GM19043 (cell line): ENCODE measurements around the gene PRKCB.
"Not testable (repeated sequence)": the region's sequence is repeated elsewhere in the genome, so short reads cannot be mapped to it uniquely, and the experiment has no call there.

Experiments used
- ATAC-seq: cut with Tn5 transposase; IDR thresholded peaks from one replicate; pipeline ENCODE4 v1.9.1; 2021; ENCODE audit warnings: low read depth; ENCODE audit not compliant: unreplicated experiment

PRKCB gene

DNA sequence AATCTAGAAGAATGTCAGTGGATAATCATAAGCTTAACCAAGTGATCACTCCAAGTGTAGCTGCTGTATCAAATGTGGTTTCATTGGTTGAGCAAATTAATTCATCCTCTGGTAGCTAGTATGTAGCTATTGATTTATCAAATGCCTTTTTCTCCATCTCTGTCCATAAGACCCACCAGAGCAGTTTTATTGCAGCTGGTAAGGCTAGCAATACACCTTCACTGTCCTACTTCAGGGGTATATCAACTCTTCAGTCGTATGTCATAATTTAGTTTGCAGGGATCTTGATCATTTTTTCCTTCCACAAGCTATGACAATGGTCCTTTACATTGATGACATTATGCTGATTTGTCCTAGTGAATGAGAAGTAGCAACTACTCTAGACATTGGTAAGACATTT lies 158.8 kb downstream of the PRKCB start:
- ATAC-seq: no peak

DNA sequence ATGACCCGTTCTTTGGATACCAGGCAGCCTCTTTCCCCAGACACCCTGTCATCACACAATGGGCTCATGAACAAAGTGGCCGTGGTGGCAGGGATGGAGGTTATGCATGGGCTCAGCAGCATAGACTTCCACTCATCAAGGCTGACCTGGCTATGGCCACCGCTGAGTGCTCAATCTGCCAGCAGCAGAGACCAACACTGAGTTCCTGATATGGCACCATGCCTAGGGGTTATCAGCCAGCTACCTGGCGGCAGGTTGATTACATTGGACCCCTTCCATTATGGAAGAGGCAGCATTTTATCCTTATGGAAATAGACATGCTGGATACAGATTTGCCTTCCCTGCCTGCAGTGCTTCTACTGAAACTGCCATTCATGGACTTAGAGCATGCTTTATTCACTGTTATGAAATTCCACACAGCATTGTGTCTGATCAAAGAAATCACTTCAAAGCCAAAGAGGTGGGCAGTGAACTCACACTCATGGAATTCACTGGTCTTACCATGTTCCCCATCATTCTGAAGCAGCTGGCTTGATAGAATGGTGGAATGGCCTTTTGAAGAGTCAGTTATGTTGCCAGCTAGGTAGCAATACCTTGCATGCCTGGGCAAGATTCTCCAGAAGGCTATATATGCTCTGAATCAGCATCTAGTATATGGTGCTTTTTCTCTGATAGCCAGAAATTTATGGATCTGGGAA lies 160.6 kb downstream of the PRKCB start:
- no peak for ATAC-seq

DNA sequence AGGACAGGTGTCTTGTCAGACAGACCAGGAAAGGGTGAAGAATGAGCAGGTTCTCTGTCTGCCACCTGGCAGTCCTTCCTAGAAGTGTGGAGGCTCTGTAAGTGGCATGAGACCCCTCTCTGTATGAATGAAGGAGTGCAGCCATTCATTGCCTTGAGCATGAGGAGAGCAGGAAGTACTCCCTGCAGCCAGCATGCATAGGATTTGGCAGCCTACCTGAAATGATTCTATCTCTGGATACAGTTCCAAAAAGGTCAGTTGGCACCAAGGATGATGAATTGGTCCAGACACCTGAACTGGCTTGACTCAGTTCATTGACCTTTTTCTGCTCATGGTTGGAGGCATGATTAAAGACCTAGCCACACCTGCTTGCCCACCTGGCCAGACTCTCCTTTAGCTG lies 163.0 kb downstream of the PRKCB start:
- no peak for ATAC-seq

DNA sequence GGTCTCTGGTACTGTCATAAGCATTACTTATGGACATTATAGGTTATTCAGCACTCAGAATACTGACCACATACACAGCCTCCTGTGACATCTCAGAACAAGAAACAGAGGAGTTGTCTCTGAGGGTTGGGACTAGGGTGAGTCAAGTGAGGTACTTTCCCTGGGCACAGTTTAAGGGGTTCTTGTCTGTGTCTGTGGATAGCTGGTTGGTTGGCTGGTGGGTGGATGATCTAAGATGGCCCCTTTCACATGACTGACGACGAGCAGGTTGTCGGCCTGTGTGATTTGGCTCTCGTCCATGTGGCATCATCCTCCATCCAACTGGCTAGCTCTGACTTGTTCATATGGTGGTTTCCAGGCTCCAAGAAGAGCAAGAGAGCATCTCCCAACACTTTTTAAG lies 163.9 kb downstream of the PRKCB start:
- ATAC-seq: no peak

DNA sequence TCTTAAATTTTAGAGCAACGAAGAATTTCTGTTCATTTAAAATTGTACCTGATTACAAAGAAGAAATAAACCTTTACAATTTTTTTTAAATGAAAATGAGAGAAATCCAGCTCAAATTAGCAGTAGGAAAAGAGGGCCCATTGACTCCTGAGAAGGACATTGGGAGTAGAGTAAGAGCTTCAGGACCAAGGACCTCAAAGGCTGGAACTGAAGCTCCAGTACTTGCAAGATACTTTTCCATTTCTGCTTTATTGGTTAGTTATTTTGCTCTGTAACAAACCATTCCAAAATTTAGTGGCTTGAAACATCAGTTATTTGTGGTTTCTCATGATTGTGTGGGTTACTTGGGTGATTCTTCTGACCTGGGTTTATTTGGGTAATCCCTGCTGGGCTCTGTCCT lies 165.9 kb downstream of the PRKCB start:
- ATAC-seq: no peak

DNA sequence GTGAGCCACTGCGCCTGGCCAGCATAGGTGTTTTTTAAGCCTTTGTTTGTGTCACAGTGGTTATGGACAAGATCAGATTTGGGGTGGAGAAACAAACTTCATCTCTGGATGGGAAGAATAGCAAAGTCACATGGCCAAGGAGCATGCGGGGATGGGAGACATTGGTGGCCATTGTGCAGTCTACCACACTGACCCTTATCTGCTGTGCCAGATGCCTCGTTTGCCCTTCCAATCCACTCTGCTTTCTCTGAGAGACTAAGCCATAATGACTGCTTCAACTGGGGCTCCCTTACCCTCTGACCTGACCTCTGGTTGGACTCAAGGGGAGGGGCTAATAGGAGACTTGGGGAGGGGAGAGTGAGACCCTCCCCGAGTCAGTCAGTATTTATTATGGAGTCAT lies 166.8 kb downstream of the PRKCB start:
- no peak for ATAC-seq

DNA sequence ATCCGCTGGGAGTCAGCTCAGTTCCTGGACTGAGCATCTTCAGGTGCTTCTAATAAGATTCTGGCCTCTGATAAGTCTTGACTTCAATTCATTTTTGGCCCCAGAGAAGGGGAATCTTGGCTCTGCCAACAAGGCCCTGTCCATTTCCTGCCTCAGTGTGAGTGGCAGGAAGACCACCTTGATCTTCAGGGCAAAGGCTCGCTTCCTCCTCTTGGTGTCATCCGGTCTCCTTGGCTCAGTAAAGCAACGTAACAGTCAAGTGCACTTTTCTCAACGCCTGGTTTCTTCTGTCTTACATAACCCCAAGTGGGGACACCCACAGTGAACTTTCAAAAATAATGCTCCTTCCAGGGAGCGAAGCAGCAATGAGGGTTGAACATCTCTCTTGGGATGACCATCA lies 169.8 kb downstream of the PRKCB start:
- no peak for ATAC-seq

DNA sequence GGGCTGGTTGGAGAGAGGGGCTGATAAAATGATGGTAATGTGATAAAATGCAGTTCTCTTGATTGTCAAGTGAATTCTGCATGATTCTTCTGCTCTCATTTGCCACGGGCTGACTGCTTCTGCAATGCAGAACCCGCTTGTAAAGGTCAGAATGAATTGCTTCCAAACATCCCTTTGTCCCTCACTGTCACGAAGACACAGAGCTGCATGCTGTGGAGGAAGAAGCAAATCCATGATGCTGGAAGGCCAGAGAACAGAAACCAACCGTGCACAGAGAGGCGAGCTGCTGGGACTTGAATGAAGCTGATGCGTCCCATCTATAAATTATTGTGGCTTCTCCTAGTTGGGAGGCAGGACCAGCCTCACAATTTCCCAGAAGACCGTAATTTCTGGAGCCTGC lies 171.6 kb downstream of the PRKCB start:
- no peak for ATAC-seq

DNA sequence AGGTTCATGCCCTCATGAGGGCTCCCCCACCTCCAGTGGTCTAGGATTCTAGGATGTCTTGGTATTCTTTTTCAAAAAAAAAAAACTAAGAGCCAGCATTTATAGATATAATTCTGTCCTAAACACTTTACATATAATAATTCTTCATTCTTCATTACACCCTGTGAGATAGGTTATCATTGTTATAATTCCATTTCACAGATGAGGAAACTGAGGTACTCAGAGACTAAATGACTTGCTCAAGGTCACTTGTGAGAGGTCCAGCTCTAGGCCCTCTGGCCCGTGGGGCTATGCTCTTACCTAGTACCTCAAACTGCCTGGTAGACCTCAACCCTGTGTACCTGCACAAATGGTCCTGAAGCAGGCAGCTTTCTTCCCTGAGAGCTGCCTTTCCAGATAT lies 172.2 kb downstream of the PRKCB start:
- no peak for ATAC-seq

DNA sequence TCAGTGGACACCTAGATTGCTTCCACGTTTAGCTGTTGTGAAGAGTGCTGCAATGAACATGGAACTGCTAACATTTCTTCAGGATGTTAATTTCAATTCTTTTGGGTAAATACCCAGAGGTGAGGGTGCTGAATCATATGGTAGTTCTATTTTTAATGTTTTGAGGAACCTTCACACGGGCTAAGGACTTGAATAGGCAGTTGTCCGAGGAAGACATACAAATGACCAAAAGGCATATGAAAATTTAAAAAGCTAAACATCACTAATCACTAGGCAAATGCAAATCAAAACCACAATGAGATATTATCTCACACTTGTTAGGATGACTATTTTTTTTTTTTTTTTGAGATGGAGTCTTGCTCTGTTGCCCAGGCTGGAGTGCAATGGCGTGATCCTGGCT lies 173.3 kb downstream of the PRKCB start:
- ATAC-seq: no peak

DNA sequence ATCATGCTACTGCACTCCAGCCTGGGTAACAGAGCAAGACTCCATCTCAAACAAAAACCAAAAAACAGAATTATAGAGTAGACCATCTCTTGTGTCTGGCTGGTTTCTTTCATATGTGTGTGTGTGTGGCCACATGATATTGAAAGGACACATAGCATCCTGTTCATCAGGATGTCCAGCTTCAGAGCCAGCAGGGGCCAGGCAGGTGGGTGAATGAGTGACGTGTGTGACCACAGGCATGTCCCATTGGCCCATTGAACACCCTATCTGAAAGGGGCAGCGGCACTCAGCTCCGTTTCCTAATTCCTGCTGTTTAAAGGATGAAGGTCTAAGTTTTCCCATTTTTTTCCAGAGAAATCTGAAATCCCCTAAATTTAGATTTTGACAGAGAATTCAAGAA lies 174.2 kb downstream of the PRKCB start:
- no peak for ATAC-seq

DNA sequence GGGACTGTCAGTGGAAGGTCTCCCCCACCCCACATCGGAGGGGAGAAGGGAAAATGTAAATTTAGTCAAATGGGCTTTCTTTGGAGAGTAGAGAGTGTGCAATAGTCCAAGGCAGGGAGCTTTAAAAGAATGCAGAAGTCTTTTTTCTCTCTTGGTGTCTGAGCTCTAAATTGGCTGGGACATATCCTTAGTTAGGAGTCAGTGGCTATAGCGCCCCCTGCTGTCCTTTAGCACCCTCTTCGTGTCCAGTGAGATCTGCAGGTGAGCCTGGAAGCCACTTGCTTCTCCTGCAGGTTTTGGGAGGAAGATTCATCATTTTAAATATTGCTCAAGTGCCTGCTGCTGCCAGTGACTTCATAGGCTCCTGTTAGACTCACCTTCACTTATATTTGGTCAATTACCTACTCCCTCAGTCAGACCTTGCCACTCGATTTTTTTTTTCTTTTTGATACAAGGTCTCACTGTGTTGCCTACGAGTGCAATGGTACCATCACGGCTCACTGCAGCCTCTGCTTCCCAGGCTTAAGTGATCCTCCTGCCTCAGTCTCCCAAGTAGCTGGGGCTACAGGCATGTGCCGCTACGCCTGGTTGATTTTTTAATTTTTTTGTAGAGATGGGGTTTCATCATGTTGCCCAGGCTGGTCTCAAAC lies 174.8 kb downstream of the PRKCB start:
- ATAC-seq: no peak

DNA sequence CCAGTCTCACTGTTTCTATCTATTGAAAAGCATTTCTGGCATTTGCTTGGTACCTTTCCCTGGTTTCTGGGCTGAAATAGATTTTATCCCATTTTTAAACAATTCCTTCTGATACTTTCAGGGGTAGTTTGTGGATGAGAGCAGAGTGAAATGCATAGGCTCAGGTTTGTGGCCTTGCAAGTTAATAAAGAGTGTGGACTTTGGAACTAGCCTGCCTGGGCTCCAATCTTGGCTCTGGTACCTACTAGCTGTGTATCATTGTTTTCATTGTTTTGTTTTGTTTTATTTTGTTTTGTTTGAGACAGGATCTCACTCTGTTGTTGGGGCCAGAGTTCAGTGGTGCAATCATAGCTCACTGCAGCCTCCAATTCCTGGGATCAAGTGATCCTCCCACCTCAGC lies 175.5 kb downstream of the PRKCB start:
- no peak for ATAC-seq

DNA sequence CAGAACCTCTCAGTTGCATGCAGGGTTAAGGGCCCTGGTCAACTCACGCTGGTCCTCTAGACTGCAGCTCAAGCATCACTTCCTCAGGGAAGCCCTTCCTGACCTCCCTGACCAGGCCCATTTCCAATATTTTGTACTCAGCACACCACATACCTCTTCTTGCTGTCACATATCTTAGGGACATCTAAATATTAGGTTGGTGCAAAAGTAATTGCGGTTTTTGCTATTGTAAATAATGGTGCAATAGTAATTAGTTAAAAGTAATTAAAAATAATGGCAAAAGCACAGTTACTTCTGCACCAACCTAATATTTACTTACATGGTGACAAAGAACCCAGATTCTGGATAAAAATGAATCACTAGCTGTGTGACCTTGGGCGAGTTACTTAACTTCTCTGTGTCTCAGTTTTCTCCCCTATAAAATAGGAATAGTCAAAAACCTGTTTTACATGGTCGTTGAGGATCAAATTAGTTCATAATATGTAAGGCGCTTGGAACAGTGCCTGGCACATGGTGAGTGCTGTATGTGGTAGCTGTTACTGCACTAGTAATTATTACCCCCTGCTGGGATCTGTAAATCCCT lies 177.4 kb downstream of the PRKCB start:
- ATAC-seq: no peak

DNA sequence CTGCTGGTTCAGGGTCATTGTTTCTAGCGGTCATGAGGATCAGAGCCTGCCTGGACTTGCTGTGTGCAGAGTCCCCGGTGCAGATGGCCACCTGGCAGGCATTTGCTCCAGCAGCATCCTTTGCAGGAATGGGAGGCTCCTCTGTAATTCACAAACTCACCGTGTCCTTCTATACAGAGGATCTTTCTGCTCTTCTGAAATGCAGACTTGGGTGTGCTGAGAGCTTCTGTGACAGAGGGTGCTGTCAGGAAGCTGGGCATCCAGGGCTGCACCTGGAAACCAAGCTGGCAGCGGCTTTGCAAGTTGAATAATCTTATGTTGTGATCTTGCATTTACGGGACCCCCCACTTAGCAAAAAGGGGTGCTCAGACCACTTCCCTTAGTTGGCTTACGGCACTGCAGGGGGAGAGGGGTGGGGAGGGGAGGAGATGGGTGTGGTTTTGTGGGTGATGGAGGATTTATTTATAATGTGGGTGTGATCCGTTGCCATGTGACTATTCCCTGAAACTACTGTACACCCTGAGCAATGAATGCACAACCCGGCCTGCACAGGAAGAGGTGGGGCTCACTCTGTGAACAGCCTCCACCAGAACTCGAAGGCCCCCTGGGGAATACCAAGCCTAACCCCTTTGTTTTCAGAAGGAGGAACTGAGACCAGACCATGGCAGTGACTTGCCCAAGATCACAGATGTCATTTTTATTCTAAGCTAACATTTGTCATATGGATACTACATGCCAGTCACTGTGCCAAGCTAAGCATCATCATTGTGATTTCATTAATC lies 178.3 kb downstream of the PRKCB start:
- ATAC-seq: peak; percentile 87

DNA sequence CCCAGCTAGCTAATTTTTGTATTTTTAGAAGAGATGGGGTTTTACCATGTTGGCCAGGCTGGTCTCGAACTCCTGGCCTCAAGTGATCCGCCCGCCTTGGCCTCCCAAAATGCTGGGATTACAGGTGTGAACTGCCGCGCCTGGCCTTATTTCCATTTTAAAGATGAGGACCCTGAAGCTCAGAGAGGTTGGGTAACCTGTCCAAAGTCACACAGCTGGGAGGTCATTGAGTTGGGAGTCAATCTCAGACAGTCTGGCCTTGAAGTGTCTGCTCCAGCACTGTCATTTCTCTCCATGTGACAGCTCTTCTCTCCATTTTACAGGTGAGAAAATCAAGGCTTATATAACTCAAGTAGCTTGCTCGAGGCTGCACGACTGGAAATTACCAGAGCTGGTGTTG lies 179.2 kb downstream of the PRKCB start:
- not testable (repeated sequence) for ATAC-seq

DNA sequence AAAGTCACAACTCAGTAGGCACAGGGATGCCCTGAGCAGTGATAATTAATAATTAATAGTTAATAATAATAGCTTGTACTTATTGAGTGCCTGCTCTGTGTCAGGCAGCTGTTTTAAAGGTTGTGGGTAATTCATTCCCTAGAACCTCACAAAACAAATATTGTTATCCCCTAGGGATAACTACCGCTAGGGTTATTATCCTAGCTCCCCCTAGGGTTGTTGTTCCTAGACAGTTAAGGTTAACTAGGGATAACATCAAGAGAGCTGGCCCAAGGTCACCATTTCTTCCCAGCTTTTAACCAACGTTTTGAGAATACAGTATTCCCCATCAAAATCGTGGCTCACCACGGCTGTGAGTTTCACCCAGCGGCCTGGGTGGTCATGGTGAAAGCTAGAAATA lies 180.1 kb downstream of the PRKCB start:
- ATAC-seq: no peak

DNA sequence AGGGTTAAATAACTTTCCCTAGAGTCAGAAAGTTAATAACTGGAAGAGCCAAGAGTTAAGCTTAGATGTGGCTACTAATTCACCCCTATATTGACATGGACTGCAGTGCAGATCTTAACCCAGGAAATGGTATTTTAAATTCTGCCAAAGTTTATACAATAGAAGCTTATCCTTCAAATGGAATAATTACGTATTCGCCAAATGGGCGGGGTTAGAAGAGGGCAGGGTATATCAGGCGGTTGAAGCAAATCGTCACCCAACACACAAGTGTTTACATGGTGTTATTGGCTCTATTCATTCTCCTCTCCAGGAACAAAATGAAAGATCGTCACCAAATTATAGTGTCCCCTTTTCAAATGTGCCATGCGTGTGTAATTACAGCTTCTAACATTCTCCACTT lies 182.7 kb downstream of the PRKCB start:
- no peak for ATAC-seq

DNA sequence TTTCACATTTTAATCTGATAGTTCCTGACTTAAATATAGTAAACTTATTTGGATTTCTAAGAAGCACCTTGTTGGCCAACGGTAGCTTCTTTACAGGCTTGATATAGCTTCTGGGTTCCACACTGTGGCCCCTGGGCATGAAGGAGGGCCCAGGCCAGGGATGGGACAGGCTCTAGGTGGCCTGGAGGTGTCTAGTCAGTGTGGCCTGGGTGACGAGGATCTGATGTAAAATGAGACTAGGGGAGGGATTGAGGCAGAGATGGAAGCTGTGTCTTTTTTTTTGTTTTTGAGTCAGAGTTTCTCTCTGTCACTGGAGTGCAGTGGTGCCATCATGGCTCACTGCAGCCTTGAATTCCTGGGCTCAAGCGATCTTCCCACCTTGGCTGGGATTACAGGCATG lies 187.0 kb downstream of the PRKCB start:
- ATAC-seq: no peak

DNA sequence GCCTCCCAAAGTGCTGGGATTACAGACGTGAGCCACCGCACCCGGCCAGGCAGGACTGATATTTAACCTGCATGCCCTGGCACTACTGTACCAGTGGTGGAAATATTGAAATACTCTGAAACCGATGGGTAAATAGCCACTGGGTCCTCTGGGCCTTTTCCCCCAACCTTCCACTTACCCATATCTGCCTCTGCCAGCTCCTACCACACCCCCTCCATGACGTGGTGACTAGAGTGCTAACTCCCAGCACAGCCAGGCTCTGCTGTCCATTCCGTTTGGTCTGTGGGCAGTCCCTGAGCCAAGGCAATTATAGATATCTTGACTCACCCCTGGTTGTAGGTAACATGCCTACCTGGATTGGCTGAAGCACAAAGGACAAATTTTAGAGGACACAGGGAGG lies 187.8 kb downstream of the PRKCB start:
- no peak for ATAC-seq

DNA sequence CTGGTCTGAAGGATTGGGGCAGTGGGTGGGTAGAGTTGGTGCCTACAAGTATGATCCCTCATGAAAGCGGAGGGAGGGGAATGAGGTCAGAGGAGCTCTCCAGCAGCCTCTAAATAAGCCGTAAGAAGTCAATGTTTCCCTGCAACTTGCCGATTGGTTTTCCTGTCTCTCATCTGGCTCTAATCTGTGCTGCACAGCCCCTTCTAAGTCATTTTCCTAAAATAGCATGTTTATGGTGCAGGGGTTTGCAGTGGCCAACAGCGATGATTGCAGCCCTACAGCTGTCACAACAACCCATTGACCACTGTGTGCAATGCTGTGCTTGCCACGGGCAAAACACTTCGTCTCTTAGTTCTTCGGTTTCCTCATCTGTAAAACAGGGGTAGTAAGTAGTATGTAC lies 189.2 kb downstream of the PRKCB start:
- no peak for ATAC-seq

DNA sequence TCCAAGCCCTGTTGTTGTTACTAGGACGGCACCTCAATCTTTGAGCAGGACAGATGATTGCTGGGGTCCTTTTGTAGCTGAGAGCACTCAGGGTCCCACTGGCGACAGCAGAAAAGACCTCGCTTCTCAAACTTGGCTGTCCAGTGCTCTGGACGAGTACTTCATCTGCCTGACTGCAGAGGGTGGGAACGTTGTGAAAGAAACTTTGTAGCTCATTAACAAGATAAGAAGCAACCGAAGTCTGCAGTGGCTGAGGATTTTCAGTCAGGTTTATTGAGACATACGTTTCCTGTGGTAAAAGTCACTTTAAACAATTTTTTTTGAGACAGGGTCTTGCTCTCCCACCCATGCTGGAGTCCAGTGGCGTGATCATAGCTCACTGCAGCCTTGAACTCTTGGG lies 191.7 kb downstream of the PRKCB start:
- no peak for ATAC-seq
